ENCODE results near the gene AANAT.

AANAT gene

DNA sequence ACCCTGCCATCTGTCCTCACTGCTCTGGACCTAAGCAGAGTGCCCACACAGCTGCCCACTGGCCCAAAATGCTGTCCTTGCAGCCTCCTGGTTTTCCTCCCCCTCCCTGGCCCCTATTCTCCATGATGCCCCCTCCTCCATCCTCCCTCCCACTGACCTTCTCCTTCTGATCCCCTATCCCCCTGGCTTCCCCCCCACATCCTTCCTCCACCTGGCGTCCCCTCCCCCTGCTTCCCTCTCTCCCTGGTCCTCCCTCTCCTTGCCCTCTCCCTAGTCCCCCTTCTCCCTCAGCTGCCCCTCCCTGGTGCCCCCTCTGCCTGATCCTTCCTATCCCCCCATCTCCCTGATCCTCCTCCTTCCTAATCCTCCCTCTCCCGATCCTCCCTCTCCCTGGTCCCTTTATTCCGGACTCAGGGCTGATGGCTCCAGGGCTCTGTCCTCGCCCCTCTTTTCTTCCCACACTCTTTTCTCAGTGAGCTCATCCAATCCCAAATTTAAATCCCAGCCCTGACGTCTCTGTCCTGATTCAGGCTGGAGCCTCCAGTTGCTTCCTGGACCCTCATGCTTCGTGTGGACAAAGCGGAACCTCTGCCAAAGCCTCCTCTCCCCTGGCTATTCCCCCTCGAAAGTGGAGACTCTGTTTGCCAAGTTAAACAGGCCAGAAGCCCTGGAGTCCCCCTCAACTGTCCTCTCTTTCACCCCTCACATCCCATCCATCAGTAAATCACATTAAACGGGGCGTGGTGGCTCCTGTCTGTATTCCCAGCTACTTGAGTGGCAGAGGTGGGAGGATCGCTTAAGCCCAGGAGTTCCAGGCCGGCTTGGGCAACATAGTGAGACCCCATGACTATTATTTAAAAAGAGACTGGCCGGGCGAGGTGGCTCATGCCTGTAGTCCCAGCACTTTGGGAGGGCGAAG lies 51.9 kb downstream of the AANAT start:
- in situ Hi-C loops (cut with MboI; ENCODE audit: low pct_unique_long_range_greater_than_20kb, low sequenced_read_pairs, unreplicated experiment) = no loop called here
- TF ChIP-seq, protein P1, sequence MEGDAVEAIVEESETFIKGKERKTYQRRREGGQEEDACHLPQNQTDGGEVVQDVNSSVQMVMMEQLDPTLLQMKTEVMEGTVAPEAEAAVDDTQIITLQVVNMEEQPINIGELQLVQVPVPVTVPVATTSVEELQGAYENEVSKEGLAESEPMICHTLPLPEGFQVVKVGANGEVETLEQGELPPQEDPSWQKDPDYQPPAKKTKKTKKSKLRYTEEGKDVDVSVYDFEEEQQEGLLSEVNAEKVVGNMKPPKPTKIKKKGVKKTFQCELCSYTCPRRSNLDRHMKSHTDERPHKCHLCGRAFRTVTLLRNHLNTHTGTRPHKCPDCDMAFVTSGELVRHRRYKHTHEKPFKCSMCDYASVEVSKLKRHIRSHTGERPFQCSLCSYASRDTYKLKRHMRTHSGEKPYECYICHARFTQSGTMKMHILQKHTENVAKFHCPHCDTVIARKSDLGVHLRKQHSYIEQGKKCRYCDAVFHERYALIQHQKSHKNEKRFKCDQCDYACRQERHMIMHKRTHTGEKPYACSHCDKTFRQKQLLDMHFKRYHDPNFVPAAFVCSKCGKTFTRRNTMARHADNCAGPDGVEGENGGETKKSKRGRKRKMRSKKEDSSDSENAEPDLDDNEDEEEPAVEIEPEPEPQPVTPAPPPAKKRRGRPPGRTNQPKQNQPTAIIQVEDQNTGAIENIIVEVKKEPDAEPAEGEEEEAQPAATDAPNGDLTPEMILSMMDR (IDR thresholded peaks at IDR 0.05; ENCODE audit: extremely low read depth, insufficient read depth, missing control alignments) = no peak
- no peak for DNase-seq (ENCODE audit: low spot score)
